Iris pigment epithelial cell (primary cell): Measurements from ENCODE around the gene INSYN2A.

Experiments used
- DNase-seq: peaks from one replicate; pipeline ENCODE4 v3.0.0-alpha.2; 2011; ENCODE audit warnings: low read depth

INSYN2A gene

GRCh38 chr10:127154831-127155620 lies 41.4 kb downstream of the INSYN2A start:
- DNase-seq, result peak; percentile 27

DNA sequence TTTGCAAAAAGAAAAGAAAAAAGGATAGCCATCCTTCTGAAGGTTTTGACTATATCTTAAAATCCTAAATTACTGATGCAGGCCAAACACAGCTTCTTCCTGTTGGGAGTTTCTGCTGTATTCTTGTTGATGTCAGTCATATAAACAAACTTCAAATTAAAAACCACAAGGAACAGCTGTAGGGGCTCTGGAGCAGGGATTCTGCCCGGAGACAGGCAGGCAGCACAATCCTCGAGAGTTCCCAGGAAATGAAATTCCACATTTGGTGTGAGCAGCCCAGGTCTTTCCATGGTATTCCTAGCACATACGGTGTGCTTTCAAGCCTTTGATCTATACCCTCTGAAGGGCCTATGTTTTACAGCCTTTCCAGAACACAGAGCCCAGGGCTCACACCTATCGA lies 43.2 kb downstream of the INSYN2A start:
- DNase-seq, result no peak

GRCh38 chr10:127151981-127152699 lies 44.3 kb downstream of the INSYN2A start:
- DNase-seq, result peak; percentile 55

- DNase-seq, result peak; percentile 65
These were observed 44.9 kb downstream of the INSYN2A start for GRCh38 chr10:127151541-127151940.

DNA sequence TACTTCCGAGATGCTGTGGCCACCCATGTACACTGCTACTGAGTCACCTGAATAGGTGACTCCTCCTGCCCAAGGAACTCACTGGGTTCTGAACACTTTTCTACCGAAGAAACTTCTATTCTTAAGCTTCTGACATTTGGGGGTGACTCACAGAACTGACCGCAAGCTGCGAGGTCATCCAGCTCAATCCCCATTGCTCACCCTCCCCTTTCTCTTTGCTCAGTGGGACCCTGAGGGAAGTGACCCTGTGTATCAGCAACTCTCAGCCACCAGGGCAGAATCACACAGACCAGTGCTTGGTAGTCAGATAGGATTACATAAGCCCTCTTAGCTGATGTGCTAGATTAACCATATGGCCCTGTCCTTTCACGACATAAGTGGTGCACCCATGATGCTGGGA lies 46.3 kb downstream of the INSYN2A start:
- DNase-seq, result peak; percentile 74

- peak; percentile 46 for DNase-seq
These were observed 46.8 kb downstream of the INSYN2A start for GRCh38 chr10:127149501-127150081.

DNA sequence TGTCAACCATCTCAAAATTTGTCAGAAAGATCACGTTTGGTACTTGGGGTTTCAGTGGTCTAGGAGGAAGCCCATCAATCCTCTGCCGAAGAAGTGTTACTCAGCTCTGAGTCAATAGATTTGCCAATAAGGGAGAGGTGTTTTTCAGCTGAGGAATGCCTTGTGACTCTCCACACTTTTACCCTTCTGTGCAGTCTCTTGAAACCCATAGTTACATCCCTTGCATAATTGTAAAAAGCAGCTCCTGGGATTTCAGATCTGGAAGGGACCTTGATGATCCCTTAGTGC lies 47.5 kb downstream of the INSYN2A start:
- DNase-seq, result peak; percentile 86

GRCh38 chr10:127148066-127148932 lies 48.1 kb downstream of the INSYN2A start:
- DNase-seq, result peak; percentile 89

- no peak for DNase-seq
These were observed 49.7 kb downstream of the INSYN2A start for GRCh38 chr10:127146661-127147060.
